A673 (cell line): ENCODE results near the gene INSR.

Experiments
- EZH2 ChIP-seq: fragments of 200-600 bp; sonication (generic); IDR thresholded peaks from 2 replicates; pipeline ENCODE4 v1.6.1; 2017; ENCODE audit warnings: borderline replicate concordance, low read depth, mild to moderate bottlenecking, mixed read lengths, antibody characterized with exemption, low read length; ENCODE audit not compliant: poor library complexity, severe bottlenecking
- TF ChIP-seq, protein P1 (sequence below): fragments of 300-800, 200-600 bp; sonication (generic); conservative IDR thresholded peaks from 2 replicates; pipeline ENCODE4 v1.5.1; 2017; ENCODE audit warnings: low read depth, mild to moderate bottlenecking, antibody characterized with exemption, low read length, moderate library complexity, mixed read lengths

DNA sequence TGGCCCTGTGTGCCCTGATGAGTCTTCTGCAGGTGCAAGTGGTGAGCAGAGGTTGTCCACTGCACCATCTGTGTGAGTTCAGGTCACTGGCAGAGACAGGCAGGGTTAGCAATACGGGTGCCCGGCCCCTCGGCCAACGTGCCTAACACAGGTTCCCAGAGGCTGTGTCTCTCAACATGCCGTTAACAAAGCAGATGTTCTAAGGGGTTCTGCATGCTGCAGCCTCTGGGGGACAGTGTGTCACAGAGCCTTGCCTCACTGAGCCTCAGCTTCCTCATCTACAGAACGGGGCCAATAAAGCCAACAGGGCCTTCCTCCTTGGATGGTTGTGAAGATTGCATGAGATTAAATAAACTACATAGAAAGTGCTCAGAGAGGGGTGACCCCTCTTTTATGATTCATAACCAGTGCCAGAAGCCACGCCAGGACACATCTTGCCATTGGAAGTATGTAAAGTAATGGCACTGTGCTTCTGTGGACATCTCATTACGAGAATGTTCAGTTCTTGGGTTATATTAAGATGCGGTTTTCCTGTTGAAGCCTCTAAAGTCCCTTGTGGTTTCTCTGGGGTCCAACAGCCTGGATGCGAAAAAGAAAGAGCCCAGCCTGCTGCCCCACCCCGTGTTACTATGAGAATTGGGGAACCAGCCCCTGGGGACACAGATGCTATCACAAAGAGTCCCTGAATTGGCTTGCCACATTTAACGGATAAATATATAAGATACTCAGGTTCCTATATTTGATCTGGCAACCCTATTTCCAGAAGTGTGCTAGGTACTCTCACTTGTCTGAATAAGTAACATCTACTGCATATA is 43.4 kb upstream of the INSR start:
- TF ChIP-seq, protein P1, sequence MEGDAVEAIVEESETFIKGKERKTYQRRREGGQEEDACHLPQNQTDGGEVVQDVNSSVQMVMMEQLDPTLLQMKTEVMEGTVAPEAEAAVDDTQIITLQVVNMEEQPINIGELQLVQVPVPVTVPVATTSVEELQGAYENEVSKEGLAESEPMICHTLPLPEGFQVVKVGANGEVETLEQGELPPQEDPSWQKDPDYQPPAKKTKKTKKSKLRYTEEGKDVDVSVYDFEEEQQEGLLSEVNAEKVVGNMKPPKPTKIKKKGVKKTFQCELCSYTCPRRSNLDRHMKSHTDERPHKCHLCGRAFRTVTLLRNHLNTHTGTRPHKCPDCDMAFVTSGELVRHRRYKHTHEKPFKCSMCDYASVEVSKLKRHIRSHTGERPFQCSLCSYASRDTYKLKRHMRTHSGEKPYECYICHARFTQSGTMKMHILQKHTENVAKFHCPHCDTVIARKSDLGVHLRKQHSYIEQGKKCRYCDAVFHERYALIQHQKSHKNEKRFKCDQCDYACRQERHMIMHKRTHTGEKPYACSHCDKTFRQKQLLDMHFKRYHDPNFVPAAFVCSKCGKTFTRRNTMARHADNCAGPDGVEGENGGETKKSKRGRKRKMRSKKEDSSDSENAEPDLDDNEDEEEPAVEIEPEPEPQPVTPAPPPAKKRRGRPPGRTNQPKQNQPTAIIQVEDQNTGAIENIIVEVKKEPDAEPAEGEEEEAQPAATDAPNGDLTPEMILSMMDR: no peak
- TF ChIP-seq EZH2: no peak
